Muscle layer of duodenum (tissue), 2 donors: ENCODE data around the gene OBP2B.

Experiments used
- H3K27ac ChIP-seq: one replicate; pipeline ENCODE4 v1.7.0; 2013; ENCODE audit warnings: mild to moderate bottlenecking, low read length
- H3K27me3 ChIP-seq: one replicate; pipeline ENCODE4 v1.7.0; 2013; ENCODE audit warnings: low read depth, mild to moderate bottlenecking, control low read depth, low read length
- H3K36me3 ChIP-seq, 2 donors: one replicate each; pipeline ENCODE4 v1.7.0; 2013; ENCODE audit warnings: low read length in 2 of 2, control low read depth in 1 of 2, mild to moderate bottlenecking in 1 of 2; ENCODE audit not compliant: insufficient read depth in 2 of 2, control insufficient read depth in 1 of 2
- H3K4me1 ChIP-seq, 2 donors: one replicate each; pipeline ENCODE4 v1.7.0; 2013; ENCODE audit warnings: low read length in 2 of 2, mild to moderate bottlenecking in 2 of 2, control low read depth in 1 of 2, moderate library complexity in 1 of 2; ENCODE audit not compliant: insufficient read depth in 2 of 2, control insufficient read depth in 1 of 2
- H3K4me3 ChIP-seq, 2 donors: one replicate each; pipeline ENCODE4 v1.7.0; 2013; ENCODE audit warnings: low read length in 2 of 2, low read depth in 1 of 2, mild to moderate bottlenecking in 1 of 2
- H3K9me3 ChIP-seq, 2 donors: one replicate each; pipeline ENCODE4 v1.7.0; 2013; ENCODE audit warnings: low read length in 2 of 2, control low read depth in 1 of 2, mild to moderate bottlenecking in 1 of 2; ENCODE audit not compliant: control insufficient read depth in 1 of 2
- donor health status: healthy.

OBP2B gene

DNA sequence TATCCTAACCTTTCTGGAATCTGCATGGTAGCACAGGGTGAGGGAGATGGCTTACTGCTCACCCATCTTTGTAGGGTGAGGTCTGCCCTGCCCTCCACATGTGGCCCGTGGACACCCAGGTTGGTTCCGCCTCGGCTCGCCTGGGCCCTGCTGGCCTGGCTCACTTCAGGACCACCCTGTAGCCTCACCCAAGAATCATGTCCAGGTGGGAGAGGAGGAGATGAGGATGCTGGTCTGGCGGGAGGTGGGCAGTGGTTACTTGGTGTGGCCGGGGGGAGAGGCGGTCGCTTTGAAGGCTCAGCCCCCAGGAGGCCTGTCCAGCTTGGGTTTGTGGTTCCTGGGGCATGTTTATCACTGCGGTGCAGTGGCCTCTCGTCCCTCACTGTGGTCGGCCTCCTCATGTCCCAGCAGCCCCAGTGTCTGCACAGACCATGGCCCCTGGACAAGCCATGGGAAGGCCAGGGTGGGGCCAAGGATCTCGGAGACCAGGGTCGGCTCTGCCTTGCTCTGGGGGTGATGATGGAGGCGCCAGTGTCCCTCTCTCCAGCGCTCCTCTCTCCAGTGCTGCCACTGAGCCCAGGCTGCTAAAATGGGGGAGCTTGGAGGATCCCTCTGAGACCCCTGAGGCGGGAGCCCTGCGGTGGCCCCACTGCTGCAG lies 4.6 kb downstream of the OBP2B start:
- H3K4me3 ChIP-seq = no peak overlapping the region
- no peak overlapping the region for H3K27ac ChIP-seq
- no peaks in the 10 kb centered on the region for H3K9me3 ChIP-seq
- H3K27me3 ChIP-seq = no peaks in the 10 kb centered on the region
- H3K36me3 ChIP-seq = no peaks in the 10 kb centered on the region
- no peaks in the 10 kb centered on the region for H3K4me1 ChIP-seq

DNA sequence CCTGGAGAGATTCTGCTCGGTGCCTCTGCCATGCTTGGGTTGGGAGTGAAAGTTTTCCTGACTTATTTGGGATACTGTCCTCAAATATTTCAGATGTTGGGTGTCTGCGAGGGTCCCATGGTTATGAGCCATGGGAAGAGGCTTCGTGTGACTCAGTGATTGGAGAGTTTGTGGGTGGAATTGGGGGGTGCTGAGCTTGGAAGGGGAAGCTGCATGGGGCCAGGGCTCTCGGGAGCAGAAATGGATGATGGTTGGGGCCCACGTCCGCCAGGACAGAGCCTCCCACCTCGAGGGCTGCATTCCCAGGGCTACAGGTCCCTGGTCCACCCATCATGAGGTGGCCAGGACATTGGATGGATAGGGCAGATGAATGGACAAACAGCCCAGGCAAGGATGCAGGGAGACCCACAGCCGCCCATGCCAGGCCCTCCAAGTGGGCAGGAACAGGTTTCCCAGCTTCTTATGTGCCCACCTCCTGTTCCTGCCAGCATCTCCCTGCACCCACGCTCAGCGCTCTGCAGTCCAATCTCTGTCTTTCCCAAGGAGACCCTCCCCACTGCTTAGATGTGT lies 5.5 kb downstream of the OBP2B start:
- Histone ChIP-seq H3K27ac (no peak overlapping the region), H3K4me3 (no peak overlapping the region), H3K4me1 (no peaks in the 10 kb centered on the region), H3K36me3 (no peaks in the 10 kb centered on the region), H3K27me3 (no peaks in the 10 kb centered on the region), H3K9me3 (no peaks in the 10 kb centered on the region)

DNA sequence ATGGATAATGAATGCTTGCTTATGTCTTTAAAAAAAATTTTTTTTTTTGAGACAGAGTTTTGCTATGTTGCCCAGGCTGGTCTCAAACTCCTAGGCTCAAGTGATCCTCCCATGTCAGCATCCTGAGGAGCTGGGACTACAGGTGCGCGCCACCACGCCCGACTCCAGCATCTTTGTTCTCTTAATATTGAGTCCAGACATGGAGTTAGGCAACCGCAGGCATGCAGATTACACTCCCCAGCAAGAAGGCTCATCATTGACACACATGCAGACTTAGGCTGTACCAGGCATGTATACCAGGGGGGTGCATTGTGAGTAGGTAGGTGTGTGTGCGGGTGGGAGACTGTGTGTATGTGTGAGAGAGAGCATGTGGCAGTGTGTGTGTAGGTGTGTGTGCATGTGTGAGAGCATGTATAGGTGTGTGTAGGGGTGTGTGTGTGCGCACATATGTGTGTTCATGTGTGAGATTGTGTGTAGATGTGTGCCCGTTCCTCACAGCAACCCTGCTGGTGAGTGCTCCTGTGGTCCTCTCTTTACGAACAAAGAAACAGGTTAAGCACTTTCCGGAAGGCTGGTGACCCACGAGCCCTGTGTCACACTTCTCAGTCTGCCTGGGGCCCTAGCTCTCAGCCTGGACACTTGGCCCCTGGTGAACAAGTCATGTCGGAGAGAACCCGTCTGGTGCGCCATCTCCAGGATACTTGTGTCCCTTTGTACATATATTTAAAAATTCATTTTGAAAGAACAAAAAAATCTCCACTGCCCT lies 6.2 kb downstream of the OBP2B start:
- H3K4me1 ChIP-seq = no peaks in the 10 kb centered on the region
- no peak overlapping the region for H3K4me3 ChIP-seq
- H3K9me3 ChIP-seq = no peaks in the 10 kb centered on the region
- H3K27ac ChIP-seq = no peak overlapping the region
- H3K27me3 ChIP-seq = no peaks in the 10 kb centered on the region
- no peaks in the 10 kb centered on the region for H3K36me3 ChIP-seq

DNA sequence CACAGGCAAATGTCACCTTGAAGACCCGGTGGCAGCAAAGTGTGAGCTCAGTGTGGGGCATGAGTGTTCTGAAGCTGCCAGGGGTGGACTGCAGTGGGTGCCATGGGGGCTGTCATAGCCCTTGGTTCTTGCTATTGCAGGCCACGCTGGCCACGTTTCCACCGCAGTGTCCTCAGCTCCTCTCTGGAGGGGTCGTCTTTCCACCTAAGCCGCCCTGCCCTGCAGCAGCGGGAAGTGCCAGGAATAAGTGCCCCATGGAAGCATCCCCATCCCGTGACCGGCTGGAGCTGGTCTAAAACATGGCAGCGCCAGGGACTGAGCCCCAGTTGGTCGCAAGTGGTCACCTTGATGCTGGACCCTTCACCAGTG lies 6.9 kb downstream of the OBP2B start:
- Histone ChIP-seq H3K27ac (no peak overlapping the region), H3K27me3 (no peaks in the 10 kb centered on the region), H3K9me3 (no peaks in the 10 kb centered on the region), H3K4me3 (no peak overlapping the region), H3K4me1 (no peaks in the 10 kb centered on the region), H3K36me3 (no peaks in the 10 kb centered on the region)

DNA sequence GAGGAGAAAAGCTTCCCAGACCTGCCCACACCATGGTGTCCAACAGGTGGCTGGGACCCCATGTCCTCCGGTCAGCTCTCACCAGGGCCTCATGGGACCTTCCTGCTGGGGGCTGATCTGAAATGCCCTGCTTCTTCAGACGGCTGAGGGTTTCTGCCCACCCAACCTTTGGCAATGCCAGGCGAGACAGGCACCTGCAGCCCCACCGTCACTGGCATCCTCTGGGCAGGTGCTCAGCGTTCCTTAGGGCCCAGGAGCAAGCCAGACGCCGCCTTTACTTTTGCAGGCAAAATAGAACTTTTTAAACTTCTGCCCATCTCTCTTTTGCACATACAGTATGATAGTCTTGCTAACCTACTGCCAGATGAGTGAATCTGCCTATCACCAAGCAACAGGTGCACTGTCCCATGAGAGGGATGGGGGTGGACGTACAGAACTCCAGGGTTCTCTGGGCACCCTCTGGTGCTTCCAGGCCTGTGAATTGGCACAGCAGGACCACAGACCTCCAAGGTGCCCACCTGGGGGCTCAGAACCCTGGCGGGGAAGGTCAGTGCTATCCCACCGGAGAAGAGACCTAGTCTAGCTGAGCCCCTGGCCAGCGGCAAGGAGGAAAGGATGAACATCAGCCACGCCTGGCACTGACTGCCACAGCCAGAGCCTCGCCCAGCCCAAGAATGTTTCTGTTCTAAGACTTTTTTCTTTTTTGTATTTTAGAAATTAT lies 7.5 kb downstream of the OBP2B start:
- Histone ChIP-seq H3K4me3 (no peak overlapping the region), H3K9me3 (no peaks in the 10 kb centered on the region), H3K27ac (no peak overlapping the region), H3K4me1 (no peaks in the 10 kb centered on the region), H3K27me3 (no peaks in the 10 kb centered on the region), H3K36me3 (no peaks in the 10 kb centered on the region)

DNA sequence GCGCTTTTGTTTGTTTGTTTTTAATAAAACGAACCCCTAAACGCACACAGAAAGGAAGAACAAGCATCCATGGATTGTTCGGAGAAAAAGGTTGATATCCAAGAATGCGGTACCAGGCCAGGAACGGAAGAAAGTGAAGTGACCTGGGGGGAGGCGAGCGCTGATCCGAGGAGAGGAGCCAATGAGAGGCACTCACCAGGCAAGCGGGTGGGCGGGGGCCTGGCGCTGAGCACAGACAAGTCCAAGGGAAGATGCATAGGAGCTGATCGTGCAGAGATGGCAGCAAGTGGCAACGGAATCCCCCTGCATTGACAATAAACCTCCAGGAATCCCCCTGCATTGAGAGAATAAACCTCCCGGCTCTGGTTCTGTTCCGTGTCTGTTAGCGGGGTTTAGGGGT lies 8.4 kb downstream of the OBP2B start:
- Histone ChIP-seq H3K27ac (no peak overlapping the region), H3K27me3 (no peaks in the 10 kb centered on the region), H3K4me3 (no peak overlapping the region), H3K4me1 (no peaks in the 10 kb centered on the region), H3K9me3 (no peaks in the 10 kb centered on the region), H3K36me3 (no peaks in the 10 kb centered on the region)

DNA sequence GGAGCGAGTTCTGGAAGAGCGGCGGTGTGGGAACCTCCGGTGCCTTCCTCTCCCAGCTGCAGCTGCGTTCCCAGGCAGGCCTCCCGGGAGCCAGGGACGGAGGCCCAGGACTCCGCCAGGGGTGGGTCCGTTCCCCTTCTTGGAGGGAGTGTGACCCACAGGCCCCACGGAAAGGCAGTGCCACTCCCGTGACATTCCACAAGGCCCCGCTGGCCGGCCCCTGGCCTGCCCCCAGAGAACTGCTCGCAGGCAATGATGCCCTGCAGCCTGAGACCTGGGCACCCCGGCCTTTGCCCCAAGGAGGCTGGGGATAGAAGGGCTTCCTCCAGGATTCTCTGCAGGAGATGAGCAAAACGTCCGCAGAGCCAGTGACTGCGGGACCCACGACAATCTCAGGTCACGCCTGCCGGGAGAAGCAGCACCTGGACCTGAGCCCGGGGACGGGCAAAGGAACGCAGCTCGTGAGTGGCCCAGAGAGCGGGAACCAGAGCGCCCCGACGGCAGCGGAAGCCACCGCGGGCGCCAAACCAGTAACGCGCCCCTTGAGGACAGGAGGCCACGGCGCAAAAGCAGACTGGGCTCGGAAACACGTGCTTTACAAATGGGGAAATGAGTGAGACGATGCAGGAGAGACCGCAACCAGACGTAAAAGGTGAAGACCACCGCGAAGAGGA lies 9.3 kb downstream of the OBP2B start:
- Histone ChIP-seq H3K4me3 (peak overlapping the region; percentile 11 to 58), H3K4me1 (no peaks in the 10 kb centered on the region), H3K27me3 (no peaks in the 10 kb centered on the region), H3K27ac (no peak overlapping the region), H3K9me3 (no peaks in the 10 kb centered on the region), H3K36me3 (no peaks in the 10 kb centered on the region)

DNA sequence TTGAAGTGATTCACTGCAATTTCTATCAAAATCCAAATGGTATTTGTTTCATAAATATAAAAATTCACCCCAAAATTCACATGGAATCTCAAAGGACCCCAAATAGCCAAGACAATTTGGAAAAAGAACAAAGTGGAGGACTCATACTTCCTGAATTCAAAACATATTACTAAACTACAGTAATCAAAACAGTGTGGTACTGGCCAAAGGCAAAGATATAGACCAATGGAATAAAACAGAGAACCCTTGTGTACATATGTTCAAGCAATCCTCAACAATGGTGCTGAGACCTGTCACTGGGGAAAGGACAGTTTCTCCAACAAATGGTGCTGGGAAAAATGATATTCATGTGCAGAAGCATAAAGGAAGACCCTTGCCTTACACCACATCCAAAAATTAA lies 14.0 kb downstream of the OBP2B start:
- Histone ChIP-seq H3K4me3 (no peak overlapping the region), H3K27ac (no peak overlapping the region), H3K27me3 (no peaks in the 10 kb centered on the region), H3K4me1 (no peaks in the 10 kb centered on the region), H3K36me3 (no peaks in the 10 kb centered on the region), H3K9me3 (no peaks in the 10 kb centered on the region)

DNA sequence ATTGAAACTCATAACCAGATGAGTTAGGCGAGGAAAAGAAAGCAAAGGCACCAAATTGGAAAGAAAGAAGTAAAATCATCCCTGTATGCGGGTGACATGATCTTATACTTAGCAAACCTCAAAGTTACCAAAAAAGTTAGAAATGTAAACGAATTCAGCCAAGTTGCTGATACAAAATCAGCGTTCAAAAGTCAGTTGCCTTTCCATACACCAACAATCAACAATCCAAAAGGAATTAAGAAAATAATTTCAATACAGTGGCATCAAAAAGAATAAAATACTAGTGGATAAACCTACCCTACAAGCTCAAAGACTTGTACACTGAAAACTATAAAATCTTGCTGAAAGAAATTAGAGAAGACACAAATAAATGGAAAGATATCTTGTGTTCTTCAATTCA lies 14.5 kb downstream of the OBP2B start:
- Histone ChIP-seq H3K4me1 (no peaks in the 10 kb centered on the region), H3K36me3 (no peaks in the 10 kb centered on the region), H3K27ac (no peak overlapping the region), H3K27me3 (no peaks in the 10 kb centered on the region), H3K4me3 (no peak overlapping the region), H3K9me3 (no peaks in the 10 kb centered on the region)

DNA sequence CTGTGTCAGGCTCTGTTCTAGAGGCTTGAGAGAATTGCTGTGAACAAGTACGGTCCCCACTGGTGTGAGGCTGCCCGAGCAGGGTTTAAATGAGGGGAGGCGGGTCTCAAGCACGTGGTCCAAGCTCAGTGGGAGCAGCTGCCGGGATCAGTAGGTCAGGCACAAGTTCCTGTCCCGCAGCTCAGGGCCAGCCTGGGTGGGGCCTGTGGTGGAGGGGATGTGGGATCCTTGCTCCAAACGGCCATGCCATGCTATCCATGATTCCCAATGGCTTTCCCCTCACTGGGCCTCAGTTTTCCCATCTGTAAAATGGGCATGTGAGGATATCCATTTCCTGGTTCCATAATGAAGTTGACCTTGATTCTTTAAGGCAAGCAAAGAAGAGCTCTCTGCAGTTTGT lies 17.1 kb downstream of the OBP2B start:
- H3K27me3 ChIP-seq = no peaks in the 10 kb centered on the region
- H3K4me3 ChIP-seq = no peak overlapping the region
- no peaks in the 10 kb centered on the region for H3K9me3 ChIP-seq
- no peaks in the 10 kb centered on the region for H3K4me1 ChIP-seq
- no peaks in the 10 kb centered on the region for H3K36me3 ChIP-seq
- H3K27ac ChIP-seq = no peak overlapping the region

DNA sequence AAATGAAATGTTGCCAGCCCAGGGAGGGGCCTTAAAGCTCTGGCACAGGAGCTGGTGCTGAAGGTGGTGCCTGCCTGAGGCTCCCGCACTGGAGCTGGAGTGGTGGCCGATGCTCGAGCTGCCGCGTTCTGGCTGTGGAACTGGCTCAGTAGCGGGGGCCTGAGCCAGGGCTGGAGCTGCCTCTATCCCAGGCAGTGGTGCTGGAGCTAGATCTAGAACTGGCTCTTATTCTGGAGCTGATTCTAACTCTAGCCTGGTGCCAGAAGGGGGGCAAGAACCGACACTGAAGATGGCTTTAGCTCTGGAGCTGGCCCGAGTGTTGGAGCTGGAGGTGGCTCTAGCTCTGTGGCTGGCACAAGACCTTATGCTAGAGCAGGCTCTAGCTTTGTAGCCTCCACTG lies 19.2 kb downstream of the OBP2B start:
- no peaks in the 10 kb centered on the region for H3K9me3 ChIP-seq
- H3K4me1 ChIP-seq = peaks cover 0 to 2% of the 10 kb centered on the region in 2 donors
- H3K27me3 ChIP-seq = no peaks in the 10 kb centered on the region
- no peak overlapping the region for H3K27ac ChIP-seq
- H3K4me3 ChIP-seq = no peak overlapping the region
- H3K36me3 ChIP-seq = no peaks in the 10 kb centered on the region
